GM12878 (cell line): ENCODE data around the gene MINPP1.

ENCODE experiments used
- CEBPB ChIP-seq, 2 experiments: fragments of 150-350 bp in 1 of 2; IDR thresholded peaks; 2 replicates each; pipeline ENCODE4 v1.6.1; 2012 to 2014; ENCODE audit warnings: low read depth in 2 of 2, low read length in 2 of 2, borderline replicate concordance in 1 of 2, inconsistent platforms in 1 of 2
- CTCF ChIP-seq, 3 experiments: IDR thresholded peaks in 2 of 3; conservative IDR thresholded peaks in 1 of 3; 2 replicates each; pipeline ENCODE4 v1.5.1; 2011; ENCODE audit warnings: low read depth in 3 of 3, low read length in 3 of 3, mild to moderate bottlenecking in 3 of 3, control low read depth in 2 of 3, moderate library complexity in 2 of 3, inconsistent platforms in 1 of 3, mixed read lengths in 1 of 3; ENCODE audit not compliant: control insufficient read depth in 2 of 3, insufficient read depth in 1 of 3; ENCODE audit errors: extremely low read depth in 1 of 3
- POLR2AphosphoS5 ChIP-seq: IDR thresholded peaks from 2 replicates; pipeline ENCODE4 v1.6.1; 2011; ENCODE audit warnings: mild to moderate bottlenecking, low read length, inconsistent platforms
- ZNF217 ChIP-seq: fragments of 450-650 bp; IDR thresholded peaks from 2 replicates; pipeline ENCODE4 v1.6.1; 2017; ENCODE audit warnings: antibody characterized with exemption, mild to moderate bottlenecking
- TF ChIP-seq, protein P1 (sequence below): fragments of 450-650 bp; formaldehyde crosslinking; IDR thresholded peaks from 2 replicates; pipeline ENCODE4 v1.4.0; 2020; ENCODE audit warnings: mild to moderate bottlenecking, moderate library complexity

DNA sequence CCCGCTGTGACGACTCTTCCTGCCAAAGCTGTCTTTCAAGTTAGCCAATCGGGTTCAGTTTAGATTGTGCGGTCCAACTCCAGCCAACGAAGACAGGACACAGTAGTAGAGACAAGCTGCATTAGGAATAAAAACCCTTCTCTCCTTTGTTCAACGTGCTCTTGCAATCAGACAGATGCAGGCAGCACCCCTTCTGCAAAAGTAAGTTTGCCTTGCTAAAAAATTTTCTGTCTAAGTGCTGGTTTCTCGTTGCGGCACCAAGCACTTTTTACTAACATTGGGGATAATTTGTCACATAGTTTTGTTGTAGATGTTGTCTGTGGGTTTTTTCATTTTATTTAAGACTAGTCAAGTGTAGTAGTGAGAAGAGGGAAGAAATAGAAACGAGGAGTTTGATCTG, 58.1 kb downstream of the MINPP1 start:
- TF ChIP-seq POLR2AphosphoS5 (no peak), CEBPB (IDR thresholded peaks at IDR 0.05; ENCODE audit: borderline replicate concordance in 1 of 2, low read depth in 2 of 2, low read length in 2 of 2) (no peak), CTCF (IDR thresholded peaks at IDR 0.05 in 2 of 3, conservative IDR thresholded peaks at IDR 0.05 in 1 of 3; ENCODE audit: control insufficient read depth in 2 of 3, extremely low read depth in 1 of 3, insufficient read depth in 1 of 3, low read depth in 3 of 3, low read length in 3 of 3) (no peak), ZNF217 (no peak)
- TF ChIP-seq, protein P1, sequence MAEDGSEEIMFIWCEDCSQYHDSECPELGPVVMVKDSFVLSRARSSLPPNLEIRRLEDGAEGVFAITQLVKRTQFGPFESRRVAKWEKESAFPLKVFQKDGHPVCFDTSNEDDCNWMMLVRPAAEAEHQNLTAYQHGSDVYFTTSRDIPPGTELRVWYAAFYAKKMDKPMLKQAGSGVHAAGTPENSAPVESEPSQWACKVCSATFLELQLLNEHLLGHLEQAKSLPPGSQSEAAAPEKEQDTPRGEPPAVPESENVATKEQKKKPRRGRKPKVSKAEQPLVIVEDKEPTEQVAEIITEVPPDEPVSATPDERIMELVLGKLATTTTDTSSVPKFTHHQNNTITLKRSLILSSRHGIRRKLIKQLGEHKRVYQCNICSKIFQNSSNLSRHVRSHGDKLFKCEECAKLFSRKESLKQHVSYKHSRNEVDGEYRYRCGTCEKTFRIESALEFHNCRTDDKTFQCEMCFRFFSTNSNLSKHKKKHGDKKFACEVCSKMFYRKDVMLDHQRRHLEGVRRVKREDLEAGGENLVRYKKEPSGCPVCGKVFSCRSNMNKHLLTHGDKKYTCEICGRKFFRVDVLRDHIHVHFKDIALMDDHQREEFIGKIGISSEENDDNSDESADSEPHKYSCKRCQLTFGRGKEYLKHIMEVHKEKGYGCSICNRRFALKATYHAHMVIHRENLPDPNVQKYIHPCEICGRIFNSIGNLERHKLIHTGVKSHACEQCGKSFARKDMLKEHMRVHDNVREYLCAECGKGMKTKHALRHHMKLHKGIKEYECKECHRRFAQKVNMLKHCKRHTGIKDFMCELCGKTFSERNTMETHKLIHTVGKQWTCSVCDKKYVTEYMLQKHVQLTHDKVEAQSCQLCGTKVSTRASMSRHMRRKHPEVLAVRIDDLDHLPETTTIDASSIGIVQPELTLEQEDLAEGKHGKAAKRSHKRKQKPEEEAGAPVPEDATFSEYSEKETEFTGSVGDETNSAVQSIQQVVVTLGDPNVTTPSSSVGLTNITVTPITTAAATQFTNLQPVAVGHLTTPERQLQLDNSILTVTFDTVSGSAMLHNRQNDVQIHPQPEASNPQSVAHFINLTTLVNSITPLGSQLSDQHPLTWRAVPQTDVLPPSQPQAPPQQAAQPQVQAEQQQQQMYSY (CRISPR knock-in tag): no peak
